ENCODE measurements around the gene GPER1. TPM values are rescaled to one million over a fixed set of nuclear protein-coding genes. Genes with fewer than 3 reads are reported as not detected.

The GPER1 gene
- total RNA-seq, 1 donor from 2014 or later, result 1.6 TPM

DNA sequence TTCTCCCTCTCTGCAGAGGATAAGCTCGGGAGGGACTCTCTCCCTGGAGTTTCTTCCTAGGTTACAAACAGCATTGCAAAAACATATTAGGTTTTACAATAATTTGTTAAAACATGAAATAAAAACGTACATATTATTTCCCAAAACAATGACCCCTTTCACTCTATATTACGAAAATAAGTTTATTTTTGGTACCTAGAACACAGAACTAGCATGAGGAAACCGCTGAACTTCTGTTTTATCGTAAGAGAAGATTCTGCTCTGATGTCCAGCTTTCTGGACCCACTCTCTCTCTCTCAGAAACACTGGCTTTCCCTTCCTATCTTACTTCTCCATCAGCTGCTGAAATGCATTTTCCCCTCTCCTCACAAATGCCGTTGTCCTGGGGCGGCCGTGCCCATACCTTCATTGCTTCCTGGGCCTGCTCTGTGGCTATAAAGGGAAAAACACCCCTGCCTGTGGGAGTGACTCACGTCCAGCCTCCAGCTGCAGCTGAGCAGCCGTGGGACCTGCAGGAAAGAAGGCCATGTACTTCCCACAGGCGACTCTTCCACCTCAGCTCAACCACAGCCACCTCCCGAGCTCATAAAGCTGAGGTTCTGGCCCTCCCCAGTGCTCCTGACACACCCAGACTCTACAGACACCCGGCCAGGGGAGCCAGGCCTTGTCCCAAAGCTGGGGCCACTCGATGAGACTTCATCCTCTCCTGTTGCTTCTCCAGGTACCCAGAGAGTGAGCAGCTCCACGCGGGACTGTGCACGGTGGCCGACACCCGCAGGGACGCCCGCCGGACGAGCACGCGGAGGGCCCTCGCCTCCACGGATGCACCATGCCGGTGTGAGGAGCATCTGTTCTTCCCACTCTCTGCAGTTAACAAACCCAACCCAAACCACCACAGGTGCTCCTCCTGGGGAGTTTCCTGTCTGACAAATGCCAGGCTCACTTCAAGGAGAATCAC is 3.1 kb downstream of the GPER1 start:
- ATAC-seq, result no peak

DNA sequence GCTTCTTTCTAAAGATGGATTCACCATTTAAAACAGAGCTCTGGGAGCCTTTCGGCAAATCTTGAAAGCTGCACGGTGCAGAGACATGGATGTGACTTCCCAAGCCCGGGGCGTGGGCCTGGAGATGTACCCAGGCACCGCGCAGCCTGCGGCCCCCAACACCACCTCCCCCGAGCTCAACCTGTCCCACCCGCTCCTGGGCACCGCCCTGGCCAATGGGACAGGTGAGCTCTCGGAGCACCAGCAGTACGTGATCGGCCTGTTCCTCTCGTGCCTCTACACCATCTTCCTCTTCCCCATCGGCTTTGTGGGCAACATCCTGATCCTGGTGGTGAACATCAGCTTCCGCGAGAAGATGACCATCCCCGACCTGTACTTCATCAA is 3.7 kb downstream of the GPER1 start:
- ATAC-seq, result no peak

DNA sequence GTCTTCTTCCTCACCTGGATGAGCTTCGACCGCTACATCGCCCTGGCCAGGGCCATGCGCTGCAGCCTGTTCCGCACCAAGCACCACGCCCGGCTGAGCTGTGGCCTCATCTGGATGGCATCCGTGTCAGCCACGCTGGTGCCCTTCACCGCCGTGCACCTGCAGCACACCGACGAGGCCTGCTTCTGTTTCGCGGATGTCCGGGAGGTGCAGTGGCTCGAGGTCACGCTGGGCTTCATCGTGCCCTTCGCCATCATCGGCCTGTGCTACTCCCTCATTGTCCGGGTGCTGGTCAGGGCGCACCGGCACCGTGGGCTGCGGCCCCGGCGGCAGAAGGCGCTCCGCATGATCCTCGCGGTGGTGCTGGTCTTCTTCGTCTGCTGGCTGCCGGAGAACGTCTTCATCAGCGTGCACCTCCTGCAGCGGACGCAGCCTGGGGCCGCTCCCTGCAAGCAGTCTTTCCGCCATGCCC is 4.3 kb downstream of the GPER1 start:
- no peak for ATAC-seq

DNA sequence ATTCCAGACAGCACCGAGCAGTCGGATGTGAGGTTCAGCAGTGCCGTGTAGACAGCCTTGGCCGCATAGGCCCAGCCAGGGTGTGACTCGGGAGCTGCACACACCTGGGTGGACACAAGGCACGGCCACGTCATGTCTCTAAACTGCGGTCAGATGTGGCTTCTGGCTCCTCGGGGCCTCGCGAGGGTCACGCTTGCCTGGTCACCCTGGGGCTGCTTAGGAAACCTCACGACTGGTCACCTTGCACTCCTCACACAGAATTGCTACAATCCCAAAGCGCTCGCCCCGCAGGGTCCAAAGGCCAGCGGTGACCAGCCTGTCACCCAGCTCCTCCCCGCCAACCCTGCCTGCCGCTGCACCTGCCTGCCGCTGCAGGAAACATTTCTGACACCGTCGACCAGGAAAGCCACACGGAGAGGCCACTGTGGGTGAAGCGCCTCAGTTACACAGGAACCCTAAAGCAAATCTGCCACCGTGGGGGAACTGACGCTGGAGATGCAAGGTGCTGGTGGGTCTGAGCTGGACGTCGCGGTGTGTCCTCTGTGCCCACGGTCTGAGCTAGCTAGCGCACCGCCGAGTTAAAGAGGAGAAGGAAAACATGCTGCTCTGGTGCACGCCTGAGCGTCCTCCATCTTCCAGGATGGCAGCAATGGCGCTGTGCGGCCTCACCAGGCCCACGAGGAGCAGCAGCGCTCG is 5.0 kb downstream of the GPER1 start:
- no peak for ATAC-seq

DNA sequence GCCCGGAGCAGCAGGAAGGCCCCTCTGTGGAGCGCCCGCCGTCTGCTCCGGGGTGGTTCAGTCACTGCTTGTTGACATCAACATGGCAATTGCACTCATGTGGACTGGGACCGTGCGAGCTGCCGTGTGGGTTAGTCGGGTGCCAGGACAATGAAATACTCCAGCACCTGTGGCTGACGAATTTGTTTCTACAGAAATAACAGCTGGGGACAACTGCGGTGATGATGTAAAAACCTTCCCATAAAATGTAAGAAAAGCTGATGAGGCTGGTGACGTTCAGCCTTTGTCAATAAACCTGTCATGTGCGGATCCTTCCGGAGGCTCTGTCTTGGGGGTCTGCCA is 5.6 kb downstream of the GPER1 start:
- no peak for ATAC-seq

DNA sequence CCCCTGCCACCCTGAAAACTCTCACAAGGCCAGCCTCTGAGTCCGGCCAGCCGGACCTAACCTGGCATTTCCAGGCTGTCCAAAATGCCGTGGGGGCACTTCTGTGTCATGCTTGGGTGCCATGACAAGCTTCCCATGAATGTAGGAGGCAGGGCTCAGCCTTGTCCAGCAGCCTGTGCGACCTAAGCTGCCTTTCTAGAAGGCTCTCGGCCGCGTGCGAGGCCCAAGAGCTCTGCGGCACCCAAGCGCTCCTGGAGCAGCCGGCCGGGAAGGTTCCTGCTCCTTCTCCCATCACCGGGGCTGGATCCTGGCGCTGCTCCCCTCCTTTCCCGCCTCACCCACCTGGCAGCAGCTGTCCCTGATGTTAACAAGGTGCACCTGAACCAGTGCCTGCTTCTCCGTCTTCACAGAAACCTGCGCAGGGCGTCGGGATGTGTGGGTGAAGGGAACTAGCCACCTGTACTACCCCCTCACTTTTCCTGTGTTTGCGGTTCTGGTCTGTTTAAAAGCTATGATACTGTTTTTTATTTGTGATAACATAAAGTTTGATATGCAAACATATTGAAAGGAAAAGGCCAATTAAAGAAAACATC is 6.1 kb downstream of the GPER1 start:
- no peak for ATAC-seq

DNA sequence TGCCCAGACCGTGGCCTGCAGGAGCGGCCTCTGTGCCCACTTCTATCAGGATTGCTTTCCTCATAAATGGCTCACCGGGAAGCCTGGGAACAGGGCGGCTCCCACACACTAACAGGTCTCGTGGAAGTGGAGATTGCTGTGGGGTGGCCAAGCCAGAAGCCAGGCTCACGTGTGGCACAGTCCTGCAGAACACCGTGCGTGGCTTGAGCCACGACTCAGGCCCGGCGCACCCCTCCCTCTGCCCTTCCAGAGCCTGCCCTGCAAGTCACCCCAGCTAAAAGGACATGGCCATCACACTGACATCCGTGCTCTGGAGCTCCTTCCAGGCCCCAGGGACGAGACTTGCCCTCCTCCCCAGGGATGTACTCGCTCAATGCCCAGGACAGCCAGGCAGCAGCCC is 7.0 kb downstream of the GPER1 start:
- no peak for ATAC-seq

- ATAC-seq, result no peak
These were observed 7.8 kb downstream of the GPER1 start for GRCh38 chr7:1095621-1096155.

- ATAC-seq, result no peak
These were observed 8.5 kb downstream of the GPER1 start for GRCh38 chr7:1096156-1097119.

DNA sequence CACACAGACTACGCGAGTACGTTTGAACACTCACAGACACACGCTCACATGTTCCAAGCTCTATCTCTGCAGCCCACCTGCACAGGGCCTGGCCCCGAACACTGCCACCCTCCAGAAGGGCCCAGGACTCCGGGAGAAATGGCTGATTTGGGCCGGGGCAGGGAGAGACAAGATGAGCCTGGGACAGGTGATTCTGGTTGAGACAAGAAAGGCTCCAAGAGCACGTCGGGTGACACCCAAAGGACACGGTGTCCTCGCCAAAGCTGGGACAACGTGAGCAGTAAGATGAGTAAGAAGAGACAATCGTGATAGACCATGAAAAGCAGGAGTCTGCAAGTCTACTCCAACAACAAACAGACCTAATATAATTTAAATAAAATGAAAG is 9.2 kb downstream of the GPER1 start:
- no peak for ATAC-seq

DNA sequence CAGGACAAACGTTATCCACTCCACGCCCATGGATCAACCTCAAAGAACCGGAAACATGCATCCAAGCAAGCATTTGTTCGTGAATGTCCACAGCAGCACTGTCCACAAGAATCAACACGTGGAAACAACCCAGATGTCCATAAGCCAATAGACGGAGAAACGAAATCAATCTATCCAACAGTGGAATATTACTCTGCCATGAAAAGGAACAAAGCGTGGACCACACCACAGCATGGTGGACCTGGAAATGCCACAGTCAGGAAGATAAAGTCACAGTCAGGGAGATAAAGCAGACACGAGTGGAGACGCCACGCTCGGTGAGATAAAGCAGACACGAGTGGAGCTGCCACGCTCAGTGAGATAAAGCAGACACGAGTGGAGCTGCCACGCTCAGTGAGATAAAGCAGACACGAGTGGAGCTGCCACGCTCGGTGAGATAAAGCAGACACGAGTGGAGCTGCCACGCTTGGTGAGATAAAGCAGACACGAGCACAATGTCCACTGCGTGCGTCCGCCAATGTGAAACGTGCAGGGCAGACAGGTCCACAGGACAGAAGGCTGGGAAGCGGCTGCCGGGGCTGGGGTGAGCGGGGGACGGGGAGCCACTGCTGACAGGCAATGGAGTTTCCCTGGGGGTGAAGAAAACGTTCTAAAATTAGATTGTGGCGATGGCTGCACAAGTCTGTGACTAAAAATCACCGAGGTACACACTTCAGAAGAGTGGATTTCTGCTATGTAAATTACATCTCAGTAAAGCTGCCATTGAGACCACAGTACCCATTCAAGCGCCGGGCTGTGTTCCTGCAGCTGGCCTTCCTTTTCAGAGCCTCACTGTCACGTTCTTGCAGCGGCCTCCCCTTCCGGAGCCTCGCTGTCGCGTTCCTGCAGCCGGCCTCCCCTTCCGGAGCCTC is 10.6 kb downstream of the GPER1 start:
- ATAC-seq, result no peak

GRCh38 chr7:1099154-1099542 is 11.2 kb downstream of the GPER1 start:
- ATAC-seq, result no peak

GRCh38 chr7:1099637-1100036 is 11.7 kb downstream of the GPER1 start:
- ATAC-seq, result no peak

DNA sequence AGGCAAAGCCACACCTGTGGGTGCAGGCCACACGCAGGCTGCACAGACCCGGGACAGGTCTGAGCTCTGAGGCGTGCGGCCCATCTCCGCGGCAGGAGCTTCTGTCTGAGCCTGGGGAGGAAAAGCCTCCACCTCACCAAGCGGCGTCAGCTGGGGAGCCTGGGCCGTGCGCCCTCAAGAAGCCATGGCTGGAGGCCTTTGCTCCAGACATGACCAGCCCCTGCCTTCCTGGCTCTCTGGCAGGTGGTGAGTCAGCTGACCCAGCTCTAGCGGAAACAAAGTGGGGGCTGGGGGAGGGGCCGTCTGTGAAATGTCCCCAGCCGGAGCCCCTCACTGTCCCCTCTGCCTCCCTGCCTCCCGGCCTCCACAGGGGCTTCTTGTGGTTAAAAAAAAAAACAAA is 12.5 kb downstream of the GPER1 start:
- no peak for ATAC-seq

DNA sequence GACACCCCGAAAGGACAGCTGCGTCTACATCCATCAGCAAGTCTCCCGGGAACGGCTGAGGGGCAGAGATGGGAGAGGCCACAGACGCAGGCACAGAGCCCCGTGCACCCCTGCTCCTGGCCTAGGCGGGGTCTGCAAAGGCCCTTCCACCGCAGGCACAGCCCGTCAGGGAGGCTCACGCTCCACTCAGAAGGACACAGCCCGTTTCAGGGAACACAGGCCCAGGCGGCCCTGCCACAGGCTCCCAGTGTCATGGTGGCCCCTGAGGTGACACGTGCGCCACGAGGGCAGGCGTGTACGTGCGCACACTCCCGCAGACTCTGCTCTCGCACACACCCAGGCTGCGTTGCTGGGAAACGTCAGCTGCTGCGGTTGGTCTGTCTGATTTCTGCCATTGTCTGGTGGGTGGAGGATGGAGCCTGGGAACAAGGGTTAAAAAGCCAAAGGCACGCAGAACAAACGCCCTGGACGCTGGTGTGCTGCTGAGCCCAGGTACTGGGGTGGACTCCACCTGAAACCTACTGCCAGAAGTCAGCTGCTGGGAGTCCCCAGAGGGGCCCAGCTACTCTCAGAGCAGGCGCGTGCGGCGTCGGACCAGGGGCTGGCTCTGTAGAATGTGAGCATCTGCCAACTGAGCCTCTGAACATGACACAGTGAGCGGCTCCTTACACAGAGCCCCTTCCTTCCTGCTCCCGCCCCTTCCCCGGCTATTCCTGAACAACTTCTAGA is 13.1 kb downstream of the GPER1 start:
- ATAC-seq, result no peak

DNA sequence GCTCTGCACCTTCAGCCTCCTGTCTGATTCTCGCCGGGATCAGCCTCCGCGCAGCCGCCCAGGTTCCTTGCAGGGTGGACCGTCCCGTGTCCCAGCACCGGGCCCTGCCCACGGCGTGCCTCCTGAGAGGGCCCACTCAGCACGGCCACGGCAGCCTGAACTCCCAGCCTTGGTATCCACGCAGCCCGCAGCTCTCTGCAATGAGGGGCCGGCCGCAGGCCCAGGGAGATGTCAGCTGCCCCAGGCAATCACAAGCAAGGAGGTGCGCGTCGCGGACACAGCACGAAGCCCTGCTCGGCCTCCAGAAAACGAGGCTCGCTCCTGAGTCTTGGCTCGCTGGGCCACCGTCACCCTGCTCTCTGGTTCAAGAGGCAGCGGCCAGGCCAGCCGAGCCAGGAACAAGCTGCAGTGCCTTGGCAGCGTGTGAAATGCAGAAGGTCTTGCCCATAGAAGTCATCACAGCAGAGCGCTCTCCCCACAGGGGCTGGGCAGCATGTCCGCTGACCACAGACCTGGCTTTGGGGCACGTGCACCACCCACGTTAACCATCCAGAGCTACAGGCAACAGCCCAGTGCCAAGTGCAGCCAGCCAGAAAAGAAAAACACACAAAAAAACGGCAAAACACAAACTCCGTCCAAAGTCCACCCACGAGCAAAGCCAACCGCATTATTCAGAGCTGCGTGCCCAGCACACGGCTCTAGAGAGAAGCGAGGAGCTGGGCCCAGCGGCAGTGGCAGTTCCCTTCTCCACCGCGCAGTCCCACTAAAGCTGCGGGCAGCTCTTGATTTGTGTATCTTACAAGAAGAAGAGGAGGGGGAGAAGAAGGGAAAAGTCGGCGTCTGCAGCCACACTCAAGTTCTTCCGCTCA is 13.9 kb downstream of the GPER1 start:
- no peak for ATAC-seq

GRCh38 chr7:1103009-1103788 is 15.3 kb downstream of the GPER1 start:
- no peak for ATAC-seq

DNA sequence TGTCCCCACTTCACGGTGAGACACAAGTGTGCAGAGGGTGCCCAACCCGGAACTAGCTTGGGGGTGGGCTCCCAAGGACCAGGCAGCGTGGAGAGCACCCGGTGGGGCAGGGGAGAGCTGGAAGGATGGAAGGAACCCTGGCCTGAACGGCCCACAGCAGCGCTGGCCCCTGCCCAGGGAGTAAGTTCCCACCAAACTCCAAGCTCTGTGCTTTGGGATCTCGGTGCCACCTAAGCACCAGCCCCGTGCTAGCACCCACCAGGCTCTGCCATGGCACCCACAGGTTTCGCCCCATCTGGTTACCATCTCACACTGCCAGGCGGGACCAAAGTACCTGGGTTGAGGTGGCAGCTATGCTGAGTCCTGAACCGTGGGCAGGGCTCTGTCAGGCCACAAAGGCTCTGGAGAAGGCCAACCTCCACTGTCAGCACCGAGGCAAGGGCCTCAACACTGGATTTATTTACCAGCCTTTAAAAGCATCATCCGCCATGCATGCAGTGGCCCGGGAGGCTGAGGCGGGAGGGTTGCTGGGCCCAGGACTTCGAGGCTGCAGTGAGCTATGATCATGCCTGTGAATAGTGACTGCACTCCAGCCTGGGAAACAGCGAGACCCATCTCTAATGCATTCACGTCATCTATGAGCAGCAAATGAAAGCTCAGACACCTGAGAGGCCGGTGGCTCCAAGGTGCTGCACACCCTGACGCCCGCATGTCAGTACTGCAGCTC is 16.0 kb downstream of the GPER1 start:
- ATAC-seq, result no peak

Data from esophagus mucosa (tissue), 1 donor.